Esophagus squamous epithelium (tissue), 5 donors: ENCODE measurements around the gene TMEM132E. TPM values are rescaled to one million over a fixed set of nuclear protein-coding genes. Genes with fewer than 3 reads are reported as not detected.

ENCODE experiments used
- DNase-seq: peaks from one replicate; lab custom pipeline; 2025; lab: John Stamatoyannopoulos, UW
- H3K27ac ChIP-seq, 4 donors: fragments of 200-600 bp; sonication (generic); one replicate each; pipeline ENCODE4 v1.5.1; 2016 to 2019; ENCODE audit warnings: mild to moderate bottlenecking in 1 of 4
- H3K27me3 ChIP-seq, 4 donors: fragments of 200-600 bp; sonication (generic); 1 replicate in 3 of 4; 2 replicates in 1 of 4; pipeline versions ENCODE4 v1.5.1 to v1.6.0; 2017 to 2021; ENCODE audit warnings: antibody characterized with exemption in 1 of 4
- H3K36me3 ChIP-seq, 3 donors: fragments of 200-600 bp; sonication (generic); one replicate each; pipeline ENCODE4 v1.5.1; 2016 to 2019
- H3K4me1 ChIP-seq, 3 donors: fragments of 200-600 bp; sonication (generic); one replicate each; pipeline ENCODE4 v1.5.1; 2017 to 2019
- H3K4me3 ChIP-seq, 4 donors: fragments of 200-600 bp; sonication (generic); 1 replicate in 3 of 4; 2 replicates in 1 of 4; pipeline ENCODE4 v1.5.1; 2016 to 2019; ENCODE audit warnings: mild to moderate bottlenecking in 2 of 4, moderate library complexity in 1 of 4
- H3K9me3 ChIP-seq, 3 donors: fragments of 200-600 bp; sonication (generic); one replicate each; pipeline ENCODE4 v1.5.1; 2016 to 2019
- POLR2A ChIP-seq, 4 donors: fragments of 450-650 bp; IDR thresholded peaks; one replicate each; pipeline ENCODE4 v1.6.1; 2017; ENCODE audit warnings: antibody characterized with exemption in 4 of 4, mild to moderate bottlenecking in 4 of 4, moderate library complexity in 3 of 4
- WGBS, 2 donors: methylation state at CpG; one replicate each; pipeline ENCODE4 v1.1.5; 2018; 5-methylcytosine and 5-hydroxymethylcytosine counted together
- intact Hi-C: fragments of 100-400 bp; cut with DNase I; formaldehyde crosslinking; loops from one replicate; pipeline ENCODE4 v1.15.0; 2022
- total RNA-seq, 4 donors: library from RNA; depleted of rRNA; stranded (reverse); fragments of >200 nt; gene quantifications; one replicate each; pipeline ENCODE4 v1.1.0, GENCODE V29; 2016
- TF ChIP-seq, protein P1 (sequence below), 6 experiments: fragments of 450-650 bp in 4 of 6; fragments of 200-600 bp in 2 of 6; sonication (generic) in 2 of 6; IDR thresholded peaks; one replicate each; pipeline ENCODE4 v1.5.1; 2016 to 2019; ENCODE audit warnings: antibody characterized with exemption in 6 of 6, mild to moderate bottlenecking in 4 of 6, moderate library complexity in 4 of 6
- donor health status: DM: yes; HTN: yes; CAD: no.

TMEM132E gene
- total RNA-seq, 4 donors from 2014 or later: 0.19 TPM; not detected in 3

DNA sequence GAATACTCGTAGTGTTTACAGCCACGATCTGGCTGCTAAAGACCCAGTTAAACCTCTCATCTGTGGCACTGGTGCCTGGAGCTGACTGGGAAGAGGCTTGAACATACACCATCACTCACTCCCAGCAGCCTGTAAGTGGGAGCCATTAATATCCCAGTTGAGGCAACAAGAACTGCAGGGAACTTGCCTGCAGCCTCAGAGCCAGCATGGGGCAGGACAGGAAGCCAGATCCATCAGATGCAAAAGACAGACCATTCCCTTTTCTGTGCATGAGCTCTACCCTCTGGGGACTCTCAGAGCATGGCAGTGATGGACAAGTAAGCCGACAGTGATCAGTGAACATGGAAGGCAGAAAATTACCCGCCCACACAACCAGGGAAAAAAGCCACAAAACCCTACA lies 91.8 kb downstream of the TMEM132E start:
- TF ChIP-seq, protein P1, sequence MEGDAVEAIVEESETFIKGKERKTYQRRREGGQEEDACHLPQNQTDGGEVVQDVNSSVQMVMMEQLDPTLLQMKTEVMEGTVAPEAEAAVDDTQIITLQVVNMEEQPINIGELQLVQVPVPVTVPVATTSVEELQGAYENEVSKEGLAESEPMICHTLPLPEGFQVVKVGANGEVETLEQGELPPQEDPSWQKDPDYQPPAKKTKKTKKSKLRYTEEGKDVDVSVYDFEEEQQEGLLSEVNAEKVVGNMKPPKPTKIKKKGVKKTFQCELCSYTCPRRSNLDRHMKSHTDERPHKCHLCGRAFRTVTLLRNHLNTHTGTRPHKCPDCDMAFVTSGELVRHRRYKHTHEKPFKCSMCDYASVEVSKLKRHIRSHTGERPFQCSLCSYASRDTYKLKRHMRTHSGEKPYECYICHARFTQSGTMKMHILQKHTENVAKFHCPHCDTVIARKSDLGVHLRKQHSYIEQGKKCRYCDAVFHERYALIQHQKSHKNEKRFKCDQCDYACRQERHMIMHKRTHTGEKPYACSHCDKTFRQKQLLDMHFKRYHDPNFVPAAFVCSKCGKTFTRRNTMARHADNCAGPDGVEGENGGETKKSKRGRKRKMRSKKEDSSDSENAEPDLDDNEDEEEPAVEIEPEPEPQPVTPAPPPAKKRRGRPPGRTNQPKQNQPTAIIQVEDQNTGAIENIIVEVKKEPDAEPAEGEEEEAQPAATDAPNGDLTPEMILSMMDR (IDR thresholded peaks at IDR 0.05): no peak
- no peak for TF ChIP-seq POLR2A (IDR thresholded peaks at IDR 0.05)
- H3K9me3 ChIP-seq: no peaks in the 10 kb centered on the region
- no peak overlapping the region for H3K27ac ChIP-seq
- WGBS, 2 donors: 49 to 58% methylated on average over 2 to 3 of the region's 4 CpGs
- peaks cover 0 to 57% (median under 1%) of the 10 kb centered on the region in 4 donors for H3K27me3 ChIP-seq
- no peaks in the 10 kb centered on the region for H3K36me3 ChIP-seq
- no peak overlapping the region for H3K4me3 ChIP-seq
- DNase-seq: no peak
- intact Hi-C loops: no loop called here
- no peaks in the 10 kb centered on the region for H3K4me1 ChIP-seq

DNA sequence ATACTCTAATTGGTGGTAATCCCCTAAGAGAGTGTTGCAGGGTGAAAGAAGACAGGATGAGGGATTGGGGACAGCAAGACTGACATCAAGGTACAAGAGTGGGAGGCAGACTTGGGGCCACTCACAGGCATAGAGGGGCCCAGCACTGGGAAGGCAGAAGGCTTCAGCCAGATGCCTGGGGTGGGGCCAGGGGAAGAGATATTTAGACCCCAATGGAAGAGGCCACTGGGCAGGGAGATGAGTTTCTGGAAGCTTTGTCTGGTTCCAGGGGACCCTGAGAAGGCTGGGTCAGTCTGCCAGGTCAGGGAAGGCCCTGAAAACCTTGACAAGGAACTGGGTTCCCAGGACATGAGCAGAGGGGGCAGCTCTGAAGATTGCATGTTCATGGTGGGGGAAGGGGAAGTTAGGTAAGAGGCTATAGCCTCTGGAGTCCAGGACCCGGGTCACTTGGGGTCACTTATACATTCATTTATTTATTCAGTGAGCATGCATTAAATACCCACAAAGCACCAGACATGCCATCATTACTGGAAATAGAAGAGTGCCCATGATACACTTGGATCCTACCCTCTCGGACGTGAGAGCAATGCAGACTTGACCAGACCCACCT lies 92.9 kb downstream of the TMEM132E start:
- Histone ChIP-seq H3K27me3 (peaks cover 0 to 47% (median 0%) of the 10 kb centered on the region in 4 donors), H3K27ac (no peak overlapping the region), H3K4me3 (no peak overlapping the region), H3K4me1 (no peaks in the 10 kb centered on the region), H3K9me3 (no peaks in the 10 kb centered on the region), H3K36me3 (no peaks in the 10 kb centered on the region)
- DNase-seq: no peak
- 69 to 73% methylated on average over 3 of the region's 3 CpGs for WGBS, 2 donors
- intact Hi-C loops: no loop called here
- TF ChIP-seq POLR2A (IDR thresholded peaks at IDR 0.05): no peak
- TF ChIP-seq, protein P1 (IDR thresholded peaks at IDR 0.05): no peak

DNA sequence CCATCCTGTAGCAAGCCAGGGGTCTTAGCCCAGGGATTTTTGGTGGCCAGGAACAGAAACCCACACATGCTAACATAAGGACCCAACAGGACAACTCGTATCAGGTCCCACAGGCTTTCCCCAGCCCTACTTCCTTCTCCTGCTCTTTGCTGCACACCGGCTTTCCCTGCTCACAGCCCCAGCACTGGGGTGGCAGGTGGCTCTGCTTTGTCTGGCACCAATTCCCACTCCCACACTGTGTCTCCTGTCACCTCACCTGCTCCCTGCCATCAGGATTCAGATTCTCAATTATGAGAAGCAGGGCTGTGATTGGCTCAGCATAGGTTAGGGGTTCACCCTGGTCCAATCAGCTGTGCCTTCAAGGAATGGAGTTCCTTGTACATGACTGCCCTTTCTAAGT lies 94.1 kb downstream of the TMEM132E start:
- no peaks in the 10 kb centered on the region for H3K36me3 ChIP-seq
- no peaks in the 10 kb centered on the region for H3K4me1 ChIP-seq
- DNase-seq: no peak
- WGBS, 2 donors: 67 to 75% methylated on average over 2 of the region's 2 CpGs
- intact Hi-C loops: no loop called here
- TF ChIP-seq, protein P1 (IDR thresholded peaks at IDR 0.05): no peak
- no peak for TF ChIP-seq POLR2A (IDR thresholded peaks at IDR 0.05)
- H3K4me3 ChIP-seq: no peak overlapping the region
- H3K27ac ChIP-seq: no peak overlapping the region
- no peaks in the 10 kb centered on the region for H3K9me3 ChIP-seq
- H3K27me3 ChIP-seq: peaks cover 0 to 39% (median 0%) of the 10 kb centered on the region in 4 donors

DNA sequence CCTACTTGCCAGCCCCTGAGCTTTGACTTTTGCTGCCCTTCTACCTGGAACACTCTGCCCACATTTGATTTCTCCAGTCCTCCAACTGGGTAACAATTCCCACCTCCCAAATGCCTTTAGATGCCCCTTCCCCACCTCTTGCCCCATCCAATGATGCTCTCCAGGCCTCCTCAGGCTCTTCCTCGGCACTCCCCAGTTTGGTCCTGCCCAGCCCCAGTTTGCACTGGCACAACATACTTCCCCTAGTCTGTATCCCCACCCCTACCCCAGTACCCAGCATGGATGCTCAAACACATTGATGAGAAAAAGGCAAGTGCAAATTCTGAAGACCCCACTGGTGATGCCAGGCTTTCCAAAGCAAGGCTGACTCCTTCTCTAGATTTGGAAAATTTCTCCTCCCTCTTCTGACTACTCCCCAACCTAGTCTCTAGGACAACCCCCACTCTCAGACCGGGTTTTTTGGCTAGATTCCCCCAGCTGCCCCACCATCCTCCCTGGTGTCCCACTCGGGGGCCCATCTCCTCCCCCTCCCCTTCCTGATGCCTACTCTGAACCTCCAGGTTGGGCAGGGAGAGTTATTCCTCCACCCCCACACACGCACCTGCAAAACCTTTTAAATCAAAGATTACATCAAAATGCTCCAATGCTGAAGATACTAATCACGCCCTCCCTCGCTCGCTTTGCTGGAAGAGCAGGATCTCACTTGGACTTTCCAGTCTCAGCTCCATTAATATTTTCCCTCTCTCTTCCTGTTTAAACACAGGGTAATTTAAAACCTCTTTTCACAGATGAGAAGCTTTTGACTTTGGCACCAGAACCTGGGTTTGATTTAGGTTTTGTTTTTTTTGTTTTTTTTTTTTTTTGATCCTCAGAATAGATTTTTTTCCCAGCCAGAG lies 94.9 kb downstream of the TMEM132E start:
- Histone ChIP-seq H3K27me3 (peaks cover 0 to 33% (median 0%) of the 10 kb centered on the region in 4 donors), H3K4me3 (no peak overlapping the region), H3K9me3 (no peaks in the 10 kb centered on the region), H3K4me1 (no peaks in the 10 kb centered on the region), H3K36me3 (no peaks in the 10 kb centered on the region), H3K27ac (no peak overlapping the region)
- no peak for DNase-seq
- TF ChIP-seq, protein P1 (IDR thresholded peaks at IDR 0.05): no peak
- TF ChIP-seq POLR2A (IDR thresholded peaks at IDR 0.05): no peak
- WGBS, 2 donors: 48 to 52% methylated on average over 7 of the region's 7 CpGs
- intact Hi-C loops: no loop called here

DNA sequence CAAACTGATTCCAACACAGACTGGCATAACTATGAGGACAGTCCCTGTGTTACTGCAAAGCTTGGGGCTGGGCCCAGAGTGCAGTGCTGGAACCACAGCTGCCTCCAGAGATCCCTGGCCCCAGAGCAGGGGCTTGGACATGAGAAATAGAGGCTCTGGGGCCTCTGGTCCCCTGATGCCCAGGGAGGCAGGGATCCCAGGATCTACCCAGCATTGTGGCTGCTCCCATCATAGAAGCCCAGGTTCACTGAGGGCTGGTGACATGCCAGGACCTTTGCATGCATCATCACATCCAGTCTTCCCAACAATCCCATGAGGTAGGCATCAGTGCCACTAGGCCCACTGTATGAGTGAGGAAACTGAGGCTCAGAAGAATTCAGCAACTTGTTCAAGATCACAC lies 95.8 kb downstream of the TMEM132E start:
- Histone ChIP-seq H3K9me3 (no peaks in the 10 kb centered on the region), H3K27ac (no peak overlapping the region), H3K4me1 (no peaks in the 10 kb centered on the region), H3K4me3 (no peak overlapping the region), H3K36me3 (no peaks in the 10 kb centered on the region), H3K27me3 (peaks cover 0 to 26% (median 0%) of the 10 kb centered on the region in 4 donors)
- intact Hi-C loops: no loop called here
- TF ChIP-seq, protein P1 (IDR thresholded peaks at IDR 0.05): no peak
- TF ChIP-seq POLR2A (IDR thresholded peaks at IDR 0.05): no peak
- no peak for DNase-seq
